Type B pancreatic cell (in vitro differentiated cells): ENCODE data around the gene HINT3. TPM values are rescaled to one million over a fixed set of nuclear protein-coding genes. Genes with fewer than 3 reads are reported as not detected.
"Not testable (repeated sequence)": the region's sequence is repeated elsewhere in the genome, so short reads cannot be mapped to it uniquely, and the experiment has no call there.

Experiments
- DNase-seq: peaks from one replicate; pipeline ENCODE4 v3.0.0; 2021; ENCODE audit warnings: mixed read lengths; ENCODE audit not compliant: unreplicated experiment; ENCODE audit errors: extremely low spot score
- H3K27ac Mint-ChIP-seq: 2 replicates; pipeline ENCODE4 v1.8.0; 2021; ENCODE audit warnings: mild to moderate bottlenecking, mixed read lengths
- H3K27me3 Mint-ChIP-seq: 2 replicates; pipeline ENCODE4 v1.8.0; 2021; ENCODE audit warnings: mixed read lengths
- H3K36me3 Mint-ChIP-seq: 2 replicates; pipeline ENCODE4 v1.8.0; 2021; ENCODE audit warnings: mixed read lengths
- H3K4me1 Mint-ChIP-seq: one replicate; pipeline ENCODE4 v1.8.0; 2021; ENCODE audit warnings: mixed read lengths; ENCODE audit not compliant: unreplicated experiment
- H3K4me3 Mint-ChIP-seq: 2 replicates; pipeline ENCODE4 v1.8.0; 2021; ENCODE audit warnings: mild to moderate bottlenecking, mixed read lengths
- H3K9me3 Mint-ChIP-seq: 2 replicates; pipeline ENCODE4 v1.8.0; 2021; ENCODE audit warnings: mixed read lengths
- CTCF ChIP-seq: fragments of 200-600 bp; sonication (generic); conservative IDR thresholded peaks from 2 replicates; pipeline ENCODE4 v1.5.0; 2021; ENCODE audit warnings: antibody characterized with exemption, mild to moderate bottlenecking
- total RNA-seq: library from RNA; stranded (reverse); gene quantifications from 2 replicates; pipeline ENCODE4 v1.2.1, GENCODE V29; 2021; ENCODE audit warnings: low replicate concordance

Gene HINT3
- total RNA-seq, 1 donor from 2014 or later = 14.8 TPM

GRCh38 chr6:125947615-125948014 is 9.0 kb upstream of the HINT3 start:
- Mint-ChIP-seq H3K27ac (no peak overlapping the region), H3K9me3 (no peaks in the 10 kb centered on the region), H3K27me3 (peaks cover 2% of the 10 kb centered on the region), H3K4me1 (peaks cover 12% of the 10 kb centered on the region), H3K4me3 (no peak overlapping the region), H3K36me3 (no peaks in the 10 kb centered on the region)
- TF ChIP-seq CTCF = no peak
- no peak for DNase-seq

GRCh38 chr6:125948455-125948854 is 8.1 kb upstream of the HINT3 start:
- H3K27me3 Mint-ChIP-seq = peaks cover 2% of the 10 kb centered on the region
- no peak overlapping the region for H3K27ac Mint-ChIP-seq
- H3K9me3 Mint-ChIP-seq = no peaks in the 10 kb centered on the region
- H3K4me1 Mint-ChIP-seq = peaks cover 12% of the 10 kb centered on the region
- no peaks in the 10 kb centered on the region for H3K36me3 Mint-ChIP-seq
- no peak for DNase-seq
- no peak overlapping the region for H3K4me3 Mint-ChIP-seq
- TF ChIP-seq CTCF = no peak

- H3K4me3 Mint-ChIP-seq = no peak overlapping the region
- H3K27me3 Mint-ChIP-seq = peaks cover 2% of the 10 kb centered on the region
- no peak overlapping the region for H3K27ac Mint-ChIP-seq
- no peaks in the 10 kb centered on the region for H3K36me3 Mint-ChIP-seq
- TF ChIP-seq CTCF = no peak
- H3K9me3 Mint-ChIP-seq = no peaks in the 10 kb centered on the region
- no peak for DNase-seq
- H3K4me1 Mint-ChIP-seq = peaks cover 6% of the 10 kb centered on the region
Measured at GRCh38 chr6:125949069-125949468, 7.5 kb upstream of the HINT3 start.

- Mint-ChIP-seq H3K4me1 (peaks cover 6% of the 10 kb centered on the region), H3K36me3 (no peaks in the 10 kb centered on the region), H3K4me3 (no peak overlapping the region), H3K27ac (no peak overlapping the region), H3K27me3 (peaks cover 2% of the 10 kb centered on the region), H3K9me3 (no peaks in the 10 kb centered on the region)
- no peak for DNase-seq
- TF ChIP-seq CTCF = no peak
Measured at GRCh38 chr6:125950293-125950692, 6.3 kb upstream of the HINT3 start.

GRCh38 chr6:125950716-125951115 is 5.9 kb upstream of the HINT3 start:
- H3K27me3 Mint-ChIP-seq, H3K27ac Mint-ChIP-seq, DNase-seq, H3K4me3 Mint-ChIP-seq, H3K4me1 Mint-ChIP-seq, H3K36me3 Mint-ChIP-seq, H3K9me3 Mint-ChIP-seq: not testable (repeated sequence)

GRCh38 chr6:125951323-125951722 is 5.2 kb upstream of the HINT3 start:
- Mint-ChIP-seq H3K4me3 (no peak overlapping the region), H3K27me3 (peaks cover 2% of the 10 kb centered on the region), H3K36me3 (no peaks in the 10 kb centered on the region), H3K4me1 (peaks cover under 1% of the 10 kb centered on the region), H3K27ac (no peak overlapping the region), H3K9me3 (no peaks in the 10 kb centered on the region)
- no peak for DNase-seq
- TF ChIP-seq CTCF = no peak
